Thyroid gland (tissue), 4 donors: ENCODE data around the gene DYNC1I1. TPM values are rescaled to one million over a fixed set of nuclear protein-coding genes. Genes with fewer than 3 reads are reported as not detected.
"Not testable (repeated sequence)": the region's sequence is repeated elsewhere in the genome, so short reads cannot be mapped to it uniquely, and the experiment has no call there.

Experiments
- DNase-seq, 2 donors: peaks; one replicate each; pipeline ENCODE4 v3.0.0-alpha.2; 2019
- H3K27ac ChIP-seq, 3 donors: fragments of 200-600 bp; sonication (generic); 1 replicate in 2 of 3; 2 replicates in 1 of 3; pipeline ENCODE4 v1.5.1; 2016 to 2019; ENCODE audit warnings: mild to moderate bottlenecking in 1 of 3, moderate library complexity in 1 of 3
- H3K27me3 ChIP-seq: fragments of 200-600 bp; sonication (generic); one replicate; pipeline ENCODE4 v1.5.1; 2019
- H3K36me3 ChIP-seq, 2 donors: fragments of 200-600 bp; sonication (generic); one replicate each; pipeline ENCODE4 v1.5.1; 2016 to 2019
- H3K4me1 ChIP-seq, 2 donors: fragments of 200-600 bp; sonication (generic); one replicate each; pipeline ENCODE4 v1.5.1; 2017 to 2019
- H3K4me3 ChIP-seq, 3 donors: fragments of 200-600 bp; sonication (generic); replicated peaks in 1 of 3; 1 replicate in 2 of 3; 2 replicates in 1 of 3; pipeline ENCODE4 v1.5.1; 2016; ENCODE audit warnings: mild to moderate bottlenecking in 1 of 3
- H3K9me3 ChIP-seq: fragments of 200-600 bp; sonication (generic); one replicate; pipeline ENCODE4 v1.5.1; 2017
- POLR2A ChIP-seq, 2 donors: fragments of 450-650 bp; IDR thresholded peaks; one replicate each; pipeline ENCODE4 v1.6.1; 2017; ENCODE audit warnings: antibody characterized with exemption in 2 of 2, mild to moderate bottlenecking in 2 of 2, moderate library complexity in 1 of 2
- WGBS, 2 donors: methylation state at CpG; one replicate each; pipeline ENCODE4 v1.1.5; 2017; 5-methylcytosine and 5-hydroxymethylcytosine counted together
- intact Hi-C: fragments of 100-400 bp; cut with DNase I; formaldehyde crosslinking; loops from one replicate; pipeline ENCODE4 v1.15.1; 2023
- total RNA-seq, 4 donors: library from RNA; depleted of rRNA; stranded (reverse); fragments of >200 nt; gene quantifications; one replicate each; pipeline ENCODE4 v1.2.3, GENCODE V29; 2016
- TF ChIP-seq, protein P1 (sequence below), 6 experiments: fragments of 200-600 bp in 3 of 6; fragments of 450-650 bp in 3 of 6; sonication (generic) in 3 of 6; IDR thresholded peaks; one replicate each; pipeline ENCODE4 v1.5.1; 2016 to 2019; ENCODE audit warnings: antibody characterized with exemption in 6 of 6, mild to moderate bottlenecking in 2 of 6, inconsistent platforms in 1 of 6, moderate library complexity in 1 of 6

Gene DYNC1I1
- total RNA-seq, 4 donors from 2014 or later = 6.6 to 12.8 (median 10.5) TPM

- intact Hi-C loops = no loop called here
These were observed 157.4 kb downstream of the DYNC1I1 start for GRCh38 chr7:95929710-95930280.

GRCh38 chr7:95931460-95932232 lies 159.3 kb downstream of the DYNC1I1 start:
- DNase-seq = no peak
- no peaks in the 10 kb centered on the region for H3K36me3 ChIP-seq
- H3K27ac ChIP-seq = no peak overlapping the region
- no peaks in the 10 kb centered on the region for H3K9me3 ChIP-seq
- TF ChIP-seq, protein P1, sequence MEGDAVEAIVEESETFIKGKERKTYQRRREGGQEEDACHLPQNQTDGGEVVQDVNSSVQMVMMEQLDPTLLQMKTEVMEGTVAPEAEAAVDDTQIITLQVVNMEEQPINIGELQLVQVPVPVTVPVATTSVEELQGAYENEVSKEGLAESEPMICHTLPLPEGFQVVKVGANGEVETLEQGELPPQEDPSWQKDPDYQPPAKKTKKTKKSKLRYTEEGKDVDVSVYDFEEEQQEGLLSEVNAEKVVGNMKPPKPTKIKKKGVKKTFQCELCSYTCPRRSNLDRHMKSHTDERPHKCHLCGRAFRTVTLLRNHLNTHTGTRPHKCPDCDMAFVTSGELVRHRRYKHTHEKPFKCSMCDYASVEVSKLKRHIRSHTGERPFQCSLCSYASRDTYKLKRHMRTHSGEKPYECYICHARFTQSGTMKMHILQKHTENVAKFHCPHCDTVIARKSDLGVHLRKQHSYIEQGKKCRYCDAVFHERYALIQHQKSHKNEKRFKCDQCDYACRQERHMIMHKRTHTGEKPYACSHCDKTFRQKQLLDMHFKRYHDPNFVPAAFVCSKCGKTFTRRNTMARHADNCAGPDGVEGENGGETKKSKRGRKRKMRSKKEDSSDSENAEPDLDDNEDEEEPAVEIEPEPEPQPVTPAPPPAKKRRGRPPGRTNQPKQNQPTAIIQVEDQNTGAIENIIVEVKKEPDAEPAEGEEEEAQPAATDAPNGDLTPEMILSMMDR (IDR thresholded peaks at IDR 0.05) = no peak
- TF ChIP-seq POLR2A (IDR thresholded peaks at IDR 0.05) = no peak
- 83 to 92% methylated on average over 6 of the region's 6 CpGs for WGBS, 2 donors
- no peak overlapping the region for H3K4me3 ChIP-seq
- intact Hi-C loops = no loop called here
- H3K27me3 ChIP-seq = no peaks in the 10 kb centered on the region
- no peaks in the 10 kb centered on the region for H3K4me1 ChIP-seq

More at GRCh38 chr7:95929710-95930280, 157.4 kb downstream of the DYNC1I1 start:
- no peak overlapping the region for H3K27ac ChIP-seq
- H3K27me3 ChIP-seq = no peaks in the 10 kb centered on the region
- DNase-seq = no peak
- TF ChIP-seq POLR2A (IDR thresholded peaks at IDR 0.05) = no peak
- TF ChIP-seq, protein P1 (IDR thresholded peaks at IDR 0.05) = no peak
- WGBS, 2 donors = 80 to 91% methylated on average over 1 of the region's 1 CpG
- no peaks in the 10 kb centered on the region for H3K4me1 ChIP-seq
- H3K4me3 ChIP-seq = no peak overlapping the region
- H3K36me3 ChIP-seq = no peaks in the 10 kb centered on the region
- no peaks in the 10 kb centered on the region for H3K9me3 ChIP-seq

GRCh38 chr7:95933618-95934017 lies 161.3 kb downstream of the DYNC1I1 start:
- intact Hi-C loops = no loop called here
- 93% methylated on average over 4 of the region's 4 CpGs for WGBS, 2 donors
- no peak overlapping the region for H3K4me3 ChIP-seq
- H3K27me3 ChIP-seq = no peaks in the 10 kb centered on the region
- H3K27ac ChIP-seq = no peak overlapping the region
- H3K4me1 ChIP-seq = no peaks in the 10 kb centered on the region
- H3K36me3 ChIP-seq = no peaks in the 10 kb centered on the region
- DNase-seq = no peak
- H3K9me3 ChIP-seq = no peaks in the 10 kb centered on the region
- no peak for TF ChIP-seq POLR2A (IDR thresholded peaks at IDR 0.05)
- TF ChIP-seq, protein P1 (IDR thresholded peaks at IDR 0.05) = no peak

GRCh38 chr7:95944867-95945266 lies 172.5 kb downstream of the DYNC1I1 start:
- H3K9me3 ChIP-seq, intact Hi-C loops, DNase-seq, H3K4me3 ChIP-seq, H3K27ac ChIP-seq, H3K4me1 ChIP-seq, H3K27me3 ChIP-seq, H3K36me3 ChIP-seq: not testable (repeated sequence)
- 77 to 90% methylated on average over 1 of the region's 1 CpG for WGBS, 2 donors

DNA sequence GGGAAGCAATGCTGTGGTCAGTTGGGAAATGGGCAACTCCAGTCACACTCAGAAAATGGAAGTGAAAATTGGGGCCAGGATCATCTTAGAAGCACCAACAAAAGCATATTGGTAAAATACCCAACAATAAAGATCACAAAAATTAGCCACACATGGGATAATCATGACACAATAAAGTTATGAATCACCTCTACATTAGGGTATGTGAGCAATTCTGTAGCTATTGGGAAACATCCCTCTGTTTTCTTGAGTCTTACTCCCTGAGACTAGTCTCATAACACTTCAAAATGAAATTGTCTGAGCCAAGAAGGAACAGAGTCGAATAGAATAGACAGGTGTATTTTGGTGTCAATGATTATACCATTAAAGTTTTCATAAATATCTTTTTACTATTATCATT lies 178.3 kb downstream of the DYNC1I1 start:
- DNase-seq = no peak
- Histone ChIP-seq H3K4me3 (no peak overlapping the region), H3K9me3 (no peaks in the 10 kb centered on the region), H3K27me3 (no peaks in the 10 kb centered on the region), H3K27ac (no peak overlapping the region), H3K36me3 (no peaks in the 10 kb centered on the region), H3K4me1 (peaks cover 0 to 5% of the 10 kb centered on the region in 2 donors)
- intact Hi-C loops = no loop called here
- 98% methylated on average over 1 of the region's 1 CpG for WGBS, 2 donors
- TF ChIP-seq, protein P1 (IDR thresholded peaks at IDR 0.05) = no peak
- TF ChIP-seq POLR2A (IDR thresholded peaks at IDR 0.05) = no peak
